ENCODE results near the gene KIF26B. TPM values are rescaled to one million over a fixed set of nuclear protein-coding genes. Genes with fewer than 3 reads are reported as not detected.

The KIF26B gene
- total and polyA plus RNA-seq, 2 donors, result 0.43 to 1.6 TPM

DNA sequence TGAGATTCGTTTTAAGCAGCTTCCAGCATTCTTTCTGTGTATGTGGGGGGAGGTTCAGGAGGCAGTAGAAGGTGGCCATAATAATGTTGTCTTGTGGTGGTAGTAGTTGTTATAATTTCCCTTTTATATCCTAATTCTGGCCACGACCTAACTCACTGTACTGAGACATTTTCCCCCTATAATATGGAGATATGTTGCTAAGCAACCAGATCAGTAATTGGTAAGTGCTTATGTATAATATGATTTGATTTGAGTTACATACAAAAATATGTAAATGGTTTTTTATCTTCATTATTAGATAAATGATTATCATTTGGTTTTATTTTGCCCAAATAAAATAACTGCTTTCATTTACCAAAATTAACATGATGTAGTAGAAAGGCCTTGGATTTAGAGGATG, 376.2 kb downstream of the KIF26B start:
- Histone ChIP-seq H3K27me3 (ENCODE audit: control insufficient read depth in 2 of 2, insufficient read depth in 1 of 2, low read length in 1 of 2) (no peaks in the 10 kb centered on the region), H3K9me3 (ENCODE audit: control insufficient read depth in 2 of 2, insufficient read depth in 1 of 2, low read length in 1 of 2) (peaks cover 0 to 4% of the 10 kb centered on the region in 2 donors), H3K4me3 (ENCODE audit: low read length in 2 of 2) (no peak overlapping the region), H3K36me3 (ENCODE audit: control insufficient read depth in 2 of 2, insufficient read depth in 2 of 2, low read length in 1 of 2) (no peaks in the 10 kb centered on the region), H3K27ac (ENCODE audit: low read depth in 1 of 2, low read length in 1 of 2) (no peak overlapping the region), H3K4me1 (ENCODE audit: control insufficient read depth in 2 of 2, insufficient read depth in 2 of 2, low read length in 2 of 2) (no peaks in the 10 kb centered on the region)
- 80% methylated on average over 2 of the region's 2 CpGs for WGBS
- no peak for DNase-seq (ENCODE audit: low read depth in 6 of 9, low spot score in 9 of 9)

DNA sequence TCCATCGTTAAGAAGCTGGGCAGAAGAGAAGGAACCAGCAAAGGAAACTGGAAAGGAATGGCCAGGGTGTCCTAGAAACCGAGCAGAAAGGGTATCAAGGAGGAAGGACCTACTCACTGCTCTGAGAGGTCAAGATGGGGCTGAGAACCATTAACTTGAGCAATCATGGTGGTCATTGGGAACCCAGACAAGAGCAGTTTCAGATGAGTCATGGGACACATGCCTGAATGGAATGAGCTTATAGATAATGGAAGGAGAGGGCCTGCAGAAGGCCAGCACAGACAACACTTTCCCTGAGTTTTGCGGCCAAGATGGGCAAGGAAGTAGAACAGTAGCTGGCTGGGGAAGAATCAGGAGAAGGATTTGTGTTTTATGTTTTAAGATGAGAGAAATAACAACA, 383.2 kb downstream of the KIF26B start:
- 92% methylated on average over 3 of the region's 3 CpGs for WGBS

GRCh38 chr1:245538671-245539070, 383.9 kb downstream of the KIF26B start:
- Histone ChIP-seq H3K27ac (ENCODE audit: low read depth in 1 of 2, low read length in 1 of 2) (no peak overlapping the region), H3K36me3 (ENCODE audit: control insufficient read depth in 2 of 2, insufficient read depth in 2 of 2, low read length in 1 of 2) (no peaks in the 10 kb centered on the region), H3K4me3 (ENCODE audit: low read length in 2 of 2) (no peak overlapping the region), H3K4me1 (ENCODE audit: control insufficient read depth in 2 of 2, insufficient read depth in 2 of 2, low read length in 2 of 2) (no peaks in the 10 kb centered on the region), H3K9me3 (ENCODE audit: control insufficient read depth in 2 of 2, insufficient read depth in 1 of 2, low read length in 1 of 2) (no peaks in the 10 kb centered on the region), H3K27me3 (ENCODE audit: control insufficient read depth in 2 of 2, insufficient read depth in 1 of 2, low read length in 1 of 2) (no peaks in the 10 kb centered on the region)
- DNase-seq (ENCODE audit: low read depth in 6 of 9, low spot score in 9 of 9), result no peak
- 97% methylated on average over 3 of the region's 3 CpGs for WGBS

More for the DNA sequence above, 383.2 kb downstream of the KIF26B start:
- DNase-seq (ENCODE audit: low read depth in 6 of 9, low spot score in 9 of 9), result no peak
- Histone ChIP-seq H3K4me3 (ENCODE audit: low read length in 2 of 2) (no peak overlapping the region), H3K36me3 (ENCODE audit: control insufficient read depth in 2 of 2, insufficient read depth in 2 of 2, low read length in 1 of 2) (no peaks in the 10 kb centered on the region), H3K9me3 (ENCODE audit: control insufficient read depth in 2 of 2, insufficient read depth in 1 of 2, low read length in 1 of 2) (no peaks in the 10 kb centered on the region), H3K4me1 (ENCODE audit: control insufficient read depth in 2 of 2, insufficient read depth in 2 of 2, low read length in 2 of 2) (no peaks in the 10 kb centered on the region), H3K27me3 (ENCODE audit: control insufficient read depth in 2 of 2, insufficient read depth in 1 of 2, low read length in 1 of 2) (no peaks in the 10 kb centered on the region), H3K27ac (ENCODE audit: low read depth in 1 of 2, low read length in 1 of 2) (no peak overlapping the region)

- 96% methylated on average over 14 of the region's 14 CpGs for WGBS
- no peaks in the 10 kb centered on the region for H3K27me3 ChIP-seq (ENCODE audit: control insufficient read depth in 2 of 2, insufficient read depth in 1 of 2, low read length in 1 of 2)
- H3K4me1 ChIP-seq (ENCODE audit: control insufficient read depth in 2 of 2, insufficient read depth in 2 of 2, low read length in 2 of 2), result no peaks in the 10 kb centered on the region
- H3K36me3 ChIP-seq (ENCODE audit: control insufficient read depth in 2 of 2, insufficient read depth in 2 of 2, low read length in 1 of 2), result no peaks in the 10 kb centered on the region
- H3K4me3 ChIP-seq (ENCODE audit: low read length in 2 of 2), result no peak overlapping the region
- H3K9me3 ChIP-seq (ENCODE audit: control insufficient read depth in 2 of 2, insufficient read depth in 1 of 2, low read length in 1 of 2), result no peaks in the 10 kb centered on the region
- H3K27ac ChIP-seq (ENCODE audit: low read depth in 1 of 2, low read length in 1 of 2), result no peak overlapping the region
- no peak for DNase-seq (ENCODE audit: low read depth in 6 of 9, low spot score in 9 of 9)
Measured at GRCh38 chr1:245541369-245541768, 386.6 kb downstream of the KIF26B start.

DNA sequence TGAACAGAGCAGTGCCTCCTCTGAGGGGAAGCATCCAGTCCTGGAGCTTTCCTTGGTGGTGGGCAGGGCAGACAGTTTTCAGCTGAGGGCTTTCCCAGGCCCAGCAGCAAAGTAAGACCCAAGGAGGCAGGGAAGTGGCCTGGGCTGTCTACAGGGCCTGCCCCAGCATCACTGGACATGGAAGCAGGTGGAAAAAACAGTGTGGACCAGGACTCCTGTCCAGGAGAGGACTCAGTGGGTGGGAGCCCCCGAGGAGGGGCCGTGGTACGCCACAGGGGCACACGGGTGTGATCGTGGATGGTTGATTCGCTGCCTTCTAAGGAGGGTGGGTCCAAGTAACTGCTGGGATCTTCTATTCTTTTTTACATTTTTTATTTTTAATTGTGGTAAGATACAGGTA, 387.6 kb downstream of the KIF26B start:
- 98% methylated on average over 6 of the region's 6 CpGs for WGBS
- no peak for DNase-seq (ENCODE audit: low read depth in 6 of 9, low spot score in 9 of 9)

GRCh38 chr1:245544236-245544635, 389.5 kb downstream of the KIF26B start:
- H3K36me3 ChIP-seq (ENCODE audit: control insufficient read depth in 2 of 2, insufficient read depth in 2 of 2, low read length in 1 of 2), result no peaks in the 10 kb centered on the region
- WGBS, result over 99% methylated on average over 5 of the region's 5 CpGs
- no peaks in the 10 kb centered on the region for H3K27me3 ChIP-seq (ENCODE audit: control insufficient read depth in 2 of 2, insufficient read depth in 1 of 2, low read length in 1 of 2)
- H3K9me3 ChIP-seq (ENCODE audit: control insufficient read depth in 2 of 2, insufficient read depth in 1 of 2, low read length in 1 of 2), result no peaks in the 10 kb centered on the region
- no peak overlapping the region for H3K27ac ChIP-seq (ENCODE audit: low read depth in 1 of 2, low read length in 1 of 2)
- no peak overlapping the region for H3K4me3 ChIP-seq (ENCODE audit: low read length in 2 of 2)
- no peak for DNase-seq (ENCODE audit: low read depth in 6 of 9, low spot score in 9 of 9)
- no peaks in the 10 kb centered on the region for H3K4me1 ChIP-seq (ENCODE audit: control insufficient read depth in 2 of 2, insufficient read depth in 2 of 2, low read length in 2 of 2)

More for the DNA sequence above, 387.6 kb downstream of the KIF26B start:
- H3K4me3 ChIP-seq (ENCODE audit: low read length in 2 of 2), result no peak overlapping the region
- no peaks in the 10 kb centered on the region for H3K36me3 ChIP-seq (ENCODE audit: control insufficient read depth in 2 of 2, insufficient read depth in 2 of 2, low read length in 1 of 2)
- no peak overlapping the region for H3K27ac ChIP-seq (ENCODE audit: low read depth in 1 of 2, low read length in 1 of 2)
- H3K4me1 ChIP-seq (ENCODE audit: control insufficient read depth in 2 of 2, insufficient read depth in 2 of 2, low read length in 2 of 2), result no peaks in the 10 kb centered on the region
- no peaks in the 10 kb centered on the region for H3K27me3 ChIP-seq (ENCODE audit: control insufficient read depth in 2 of 2, insufficient read depth in 1 of 2, low read length in 1 of 2)
- H3K9me3 ChIP-seq (ENCODE audit: control insufficient read depth in 2 of 2, insufficient read depth in 1 of 2, low read length in 1 of 2), result no peaks in the 10 kb centered on the region

DNA sequence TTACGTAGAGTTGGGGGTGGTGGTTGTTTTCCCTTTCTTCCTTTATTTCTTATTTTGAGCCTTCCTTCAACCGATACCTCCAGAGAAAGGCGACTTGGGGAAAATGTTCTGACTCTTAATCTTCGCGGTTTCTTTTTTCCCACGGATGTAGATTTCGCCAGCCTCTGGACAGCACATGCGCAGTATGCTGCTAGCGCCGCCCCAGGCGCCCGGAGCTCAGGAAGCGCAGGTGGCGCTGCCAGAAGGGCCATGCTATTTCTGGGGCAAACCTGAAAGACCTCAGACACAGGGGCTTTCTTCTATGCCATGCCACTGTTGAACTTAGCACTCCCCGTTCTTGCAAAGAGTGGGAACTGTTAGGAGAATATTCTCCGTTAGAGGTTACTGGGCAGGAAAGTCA, 392.1 kb downstream of the KIF26B start:
- no peak overlapping the region for H3K4me3 ChIP-seq (ENCODE audit: low read length in 2 of 2)
- peak in 6 of 9 donors; percentile 11 to 68 (median 22) for DNase-seq (ENCODE audit: low read depth in 6 of 9, low spot score in 9 of 9)
- H3K9me3 ChIP-seq (ENCODE audit: control insufficient read depth in 2 of 2, insufficient read depth in 1 of 2, low read length in 1 of 2), result peaks cover 0 to 3% of the 10 kb centered on the region in 2 donors
- no peak overlapping the region for H3K27ac ChIP-seq (ENCODE audit: low read depth in 1 of 2, low read length in 1 of 2)
- H3K27me3 ChIP-seq (ENCODE audit: control insufficient read depth in 2 of 2, insufficient read depth in 1 of 2, low read length in 1 of 2), result no peaks in the 10 kb centered on the region
- H3K4me1 ChIP-seq (ENCODE audit: control insufficient read depth in 2 of 2, insufficient read depth in 2 of 2, low read length in 2 of 2), result no peaks in the 10 kb centered on the region
- WGBS, result 72% methylated on average over 16 of the region's 16 CpGs
- H3K36me3 ChIP-seq (ENCODE audit: control insufficient read depth in 2 of 2, insufficient read depth in 2 of 2, low read length in 1 of 2), result no peaks in the 10 kb centered on the region

- no peaks in the 10 kb centered on the region for H3K4me1 ChIP-seq (ENCODE audit: control insufficient read depth in 2 of 2, insufficient read depth in 2 of 2, low read length in 2 of 2)
- H3K36me3 ChIP-seq (ENCODE audit: control insufficient read depth in 2 of 2, insufficient read depth in 2 of 2, low read length in 1 of 2), result no peaks in the 10 kb centered on the region
- no peak for DNase-seq (ENCODE audit: low read depth in 6 of 9, low spot score in 9 of 9)
- no peak overlapping the region for H3K4me3 ChIP-seq (ENCODE audit: low read length in 2 of 2)
- 86% methylated on average over 18 of the region's 18 CpGs for WGBS
- peaks cover 0 to 3% of the 10 kb centered on the region in 2 donors for H3K9me3 ChIP-seq (ENCODE audit: control insufficient read depth in 2 of 2, insufficient read depth in 1 of 2, low read length in 1 of 2)
- H3K27ac ChIP-seq (ENCODE audit: low read depth in 1 of 2, low read length in 1 of 2), result no peak overlapping the region
- no peaks in the 10 kb centered on the region for H3K27me3 ChIP-seq (ENCODE audit: control insufficient read depth in 2 of 2, insufficient read depth in 1 of 2, low read length in 1 of 2)
Measured at GRCh38 chr1:245549996-245550719, 395.4 kb downstream of the KIF26B start.

GRCh38 chr1:245550720-245551043, 395.9 kb downstream of the KIF26B start:
- H3K4me3 ChIP-seq (ENCODE audit: low read length in 2 of 2), result no peak overlapping the region
- no peak for DNase-seq (ENCODE audit: low read depth in 6 of 9, low spot score in 9 of 9)
- peaks cover 0 to 3% of the 10 kb centered on the region in 2 donors for H3K9me3 ChIP-seq (ENCODE audit: control insufficient read depth in 2 of 2, insufficient read depth in 1 of 2, low read length in 1 of 2)
- no peak overlapping the region for H3K27ac ChIP-seq (ENCODE audit: low read depth in 1 of 2, low read length in 1 of 2)
- no peaks in the 10 kb centered on the region for H3K4me1 ChIP-seq (ENCODE audit: control insufficient read depth in 2 of 2, insufficient read depth in 2 of 2, low read length in 2 of 2)
- WGBS, result 100% methylated on average over 1 of the region's 1 CpG
- H3K27me3 ChIP-seq (ENCODE audit: control insufficient read depth in 2 of 2, insufficient read depth in 1 of 2, low read length in 1 of 2), result no peaks in the 10 kb centered on the region
- H3K36me3 ChIP-seq (ENCODE audit: control insufficient read depth in 2 of 2, insufficient read depth in 2 of 2, low read length in 1 of 2), result no peaks in the 10 kb centered on the region

Data from thymus (tissue), 11 donors.